Measurements from ENCODE around the gene SLX4IP. TPM values are rescaled to one million over a fixed set of nuclear protein-coding genes. Genes with fewer than 3 reads are reported as not detected.
A peak's percentile ranks its signal among the peaks of the same experiment; 100 is the strongest.

Gene SLX4IP
- total RNA-seq, 1 donor from 2014 or later: 3.0 TPM

DNA sequence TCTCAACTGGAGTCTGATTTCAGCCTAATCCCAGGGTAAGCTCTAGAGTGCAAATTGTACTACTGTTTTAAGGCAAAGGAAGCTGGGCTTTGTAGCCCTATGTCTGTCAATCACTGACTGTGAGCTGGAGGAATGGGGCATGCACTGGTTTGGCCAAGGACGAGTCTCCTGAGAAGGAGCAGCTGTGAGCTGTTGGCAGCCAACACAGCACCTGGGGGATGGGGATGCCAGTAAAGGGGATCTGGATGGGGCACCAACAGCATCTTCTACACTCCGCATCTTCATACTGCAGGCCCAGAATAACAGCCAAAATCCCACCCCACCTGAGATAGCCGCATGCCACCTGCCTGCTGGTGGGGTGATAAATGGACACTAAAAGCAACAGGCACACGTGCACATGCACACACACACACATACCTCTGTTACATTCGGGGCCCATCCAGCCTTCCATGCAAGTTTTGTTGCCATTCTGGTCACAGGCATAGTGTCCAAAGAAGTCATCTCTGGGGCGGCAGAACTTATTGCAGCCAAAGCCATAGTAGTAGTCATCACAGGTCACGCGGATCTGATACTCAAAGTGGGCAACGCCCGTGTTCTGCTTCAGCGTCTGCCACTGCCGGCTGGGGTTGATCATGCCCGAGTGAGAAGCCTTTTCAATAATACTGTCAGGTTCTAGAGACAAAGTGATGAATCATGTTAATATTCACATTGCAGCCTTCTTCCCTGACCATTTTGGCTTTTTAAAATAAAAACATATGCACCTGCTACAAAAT lies 223.1 kb downstream of the SLX4IP start:
- ATAC-seq (no peak), DNase-seq (ENCODE audit: low spot score) (no peak)

DNA sequence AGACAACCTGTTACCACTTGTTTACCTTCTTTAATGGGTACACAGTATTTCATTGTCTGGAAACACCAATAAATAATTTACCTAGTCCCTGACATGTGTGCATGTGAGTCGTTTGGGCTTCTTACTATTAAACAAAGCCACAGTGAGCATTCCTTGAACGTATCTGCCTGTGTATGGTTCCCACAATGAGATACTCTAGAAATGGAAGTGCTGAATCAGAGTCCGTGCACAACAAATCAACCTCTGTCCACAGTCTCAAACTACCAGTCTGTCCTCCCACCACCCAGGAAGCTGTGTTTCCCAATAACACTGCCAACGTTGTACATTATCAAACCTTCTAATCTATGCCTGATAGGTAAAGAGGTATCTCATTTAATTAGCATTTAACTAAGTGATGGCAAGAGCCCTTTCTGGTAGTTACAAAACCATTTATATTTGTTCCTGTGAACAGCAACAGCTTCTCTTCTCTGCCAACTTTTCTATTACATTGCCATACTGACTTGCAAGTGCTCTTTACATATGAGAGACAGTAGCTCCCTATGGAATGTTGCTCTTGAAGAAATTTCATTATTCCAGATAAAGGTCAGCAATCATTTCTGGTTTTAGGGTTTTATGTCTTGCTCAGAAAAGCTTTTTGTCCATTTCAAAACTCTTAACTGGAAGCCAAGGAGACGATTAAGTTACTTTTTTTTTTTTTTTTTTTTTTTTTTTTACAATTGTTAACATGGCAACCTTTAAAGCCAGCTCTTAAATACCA lies 223.9 kb downstream of the SLX4IP start:
- ATAC-seq (no peak), DNase-seq (ENCODE audit: low spot score) (no peak)

DNA sequence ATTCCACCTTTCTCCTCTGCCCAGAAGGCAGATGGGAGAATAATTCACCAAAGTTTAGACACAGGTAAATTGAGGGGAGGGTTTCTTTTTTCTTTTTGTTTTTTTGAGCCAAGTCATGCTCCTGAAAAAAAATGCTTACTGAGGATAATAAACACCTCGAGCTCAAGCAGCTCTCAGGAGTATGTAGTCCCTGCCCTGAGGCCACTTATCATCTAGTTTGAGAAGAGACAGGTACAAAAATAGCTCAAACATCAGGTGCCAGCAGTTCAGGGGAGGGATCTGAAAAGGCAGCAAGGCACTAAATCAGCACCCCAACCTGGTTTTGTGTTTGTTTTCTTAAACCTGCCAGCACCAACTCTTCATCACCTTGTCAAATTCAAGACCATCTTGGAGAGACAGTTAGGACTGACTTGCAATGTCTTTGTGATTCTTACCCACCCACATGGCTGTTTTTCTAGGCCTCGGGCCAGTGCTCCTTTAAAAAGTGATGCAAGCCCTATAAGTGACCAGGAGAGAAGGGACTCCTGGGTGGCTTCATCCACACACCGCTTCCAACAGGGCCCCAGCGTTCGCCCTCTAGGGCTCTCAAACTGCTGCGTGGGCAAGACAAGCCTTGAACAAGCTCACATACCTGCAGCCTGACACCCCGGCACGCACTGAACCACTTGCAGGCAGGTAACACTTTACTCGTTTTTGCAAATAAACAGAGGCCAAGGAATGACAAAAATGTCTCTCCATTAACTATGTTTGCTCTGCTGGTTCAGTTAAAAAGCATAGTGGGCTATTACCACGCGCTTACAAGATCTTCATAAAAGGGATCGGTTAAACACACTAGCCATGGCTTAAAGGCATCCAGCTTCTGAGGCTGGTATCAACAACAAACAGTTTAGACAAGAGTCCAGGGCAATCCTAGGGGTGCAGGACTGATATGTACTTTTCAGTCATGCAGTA lies 224.8 kb downstream of the SLX4IP start:
- DNase-seq (ENCODE audit: low spot score) (peak; percentile 35), ATAC-seq (no peak)

DNA sequence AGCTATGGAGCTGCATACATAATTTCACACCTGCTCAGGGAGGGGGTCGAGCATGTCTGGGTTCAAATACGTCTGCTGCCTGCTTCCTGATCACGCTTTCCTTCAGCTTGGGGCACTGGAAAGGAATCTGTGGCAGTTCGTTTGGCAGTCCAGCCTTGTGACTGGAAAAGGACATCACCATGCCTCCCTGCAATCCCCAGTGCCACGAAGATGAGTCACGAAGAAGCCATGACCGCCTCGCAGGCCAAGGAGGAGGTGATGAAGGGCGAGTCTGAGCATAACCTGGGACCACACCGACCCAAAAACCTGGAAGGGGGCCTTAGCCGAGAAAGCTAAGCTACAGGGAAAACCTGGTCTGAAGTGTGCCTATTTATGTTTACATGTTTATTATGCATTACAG lies 225.6 kb downstream of the SLX4IP start:
- DNase-seq (ENCODE audit: low spot score): peak; percentile 34
- ATAC-seq: no peak

DNA sequence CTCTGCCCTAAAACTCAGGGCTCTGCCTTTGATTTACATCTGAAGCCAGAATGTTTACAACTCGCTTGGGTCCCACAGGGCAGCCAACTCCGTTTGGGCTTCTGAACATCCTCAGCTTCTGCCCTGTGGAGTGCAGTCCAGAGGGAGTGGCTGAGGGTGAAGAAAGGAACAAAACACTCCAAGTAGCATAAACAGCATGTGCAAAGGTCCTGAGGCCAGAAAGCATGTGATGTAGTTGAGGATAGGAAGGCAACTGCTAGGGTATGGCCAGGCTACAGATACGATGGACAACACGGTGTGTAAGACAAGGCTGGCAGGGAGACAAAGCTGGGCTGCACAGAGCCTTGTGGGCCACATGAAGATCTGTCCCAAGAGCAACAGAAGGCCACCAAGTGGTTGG lies 226.2 kb downstream of the SLX4IP start:
- ATAC-seq (no peak), DNase-seq (ENCODE audit: low spot score) (peak; percentile 18)

DNA sequence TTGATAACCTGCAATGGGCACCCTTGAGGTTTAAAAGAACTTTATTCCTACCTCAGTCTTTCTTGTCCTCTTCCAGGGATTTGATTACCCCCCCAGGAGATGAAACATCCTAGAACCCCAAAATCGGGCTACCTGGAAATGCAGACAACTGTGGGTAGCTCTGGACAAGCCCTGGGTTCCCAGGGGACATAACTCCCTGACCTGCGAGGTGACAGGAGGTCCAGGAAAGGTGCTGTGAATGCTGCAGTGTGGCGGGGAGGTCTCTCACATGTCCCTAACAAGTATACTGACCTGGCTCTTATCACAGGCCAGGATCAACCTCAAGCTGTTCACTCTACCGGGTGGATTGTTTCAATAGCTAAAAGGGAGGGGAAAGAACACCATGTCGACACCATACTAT lies 227.0 kb downstream of the SLX4IP start:
- peak; percentile 23 for DNase-seq (ENCODE audit: low spot score)
- no peak for ATAC-seq

DNA sequence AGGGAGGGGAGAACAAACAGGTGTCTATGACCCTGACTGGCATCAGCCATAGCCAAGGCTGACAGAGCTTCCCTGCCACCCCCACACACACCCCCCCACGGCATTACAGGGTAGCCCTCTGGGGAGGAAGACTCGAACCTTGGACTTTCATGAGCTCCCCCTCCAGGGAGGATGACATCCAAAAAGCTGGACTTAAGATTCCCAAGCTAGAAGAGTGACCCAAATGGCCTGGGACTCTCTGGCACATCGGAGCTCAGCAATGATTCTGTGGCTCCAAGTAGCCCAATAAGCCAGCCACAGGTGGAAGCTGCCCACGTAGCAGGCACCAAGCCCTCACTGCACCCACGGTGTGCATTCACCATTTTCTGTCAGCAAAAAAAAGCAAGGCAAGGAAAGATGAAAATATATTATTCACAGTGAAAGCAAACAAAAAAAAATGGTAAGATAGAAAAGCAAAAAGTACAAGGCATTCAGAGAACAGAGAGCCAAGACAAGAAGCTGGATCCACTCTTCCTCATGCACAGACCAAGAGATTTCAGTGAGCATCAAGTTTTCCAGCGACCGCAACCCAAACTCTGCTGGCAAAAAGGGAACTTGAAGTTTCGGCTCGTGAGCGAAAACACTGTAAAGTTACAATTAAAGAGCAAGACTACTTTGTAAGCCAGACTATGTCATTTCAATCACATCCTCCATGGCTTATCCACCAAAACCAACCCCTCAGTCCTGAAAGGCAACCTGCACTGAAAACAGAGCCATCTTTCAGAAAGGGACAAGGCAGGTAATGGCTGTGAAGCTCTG lies 227.8 kb downstream of the SLX4IP start:
- DNase-seq (ENCODE audit: low spot score) (peak; percentile 27), ATAC-seq (no peak)

DNA sequence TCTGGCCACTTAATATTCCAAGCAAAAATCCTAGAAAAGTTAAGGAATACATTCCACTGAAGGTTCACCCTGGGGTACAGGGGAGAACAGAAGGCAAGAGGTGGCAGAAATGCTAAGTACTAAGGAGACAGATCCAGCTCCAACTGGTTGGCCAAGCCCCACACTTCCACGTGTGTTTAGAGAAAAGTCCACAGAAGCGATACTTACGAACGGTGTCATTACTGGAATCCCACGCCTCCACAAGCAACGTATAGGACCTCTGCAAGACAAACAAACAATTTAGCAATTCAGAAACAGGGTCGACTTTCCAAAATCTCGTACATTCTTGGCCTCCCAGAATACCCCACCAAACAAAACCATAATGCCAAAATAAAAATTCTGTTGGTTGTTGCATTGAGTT lies 228.7 kb downstream of the SLX4IP start:
- DNase-seq (ENCODE audit: low spot score) (no peak), ATAC-seq (no peak)

DNA sequence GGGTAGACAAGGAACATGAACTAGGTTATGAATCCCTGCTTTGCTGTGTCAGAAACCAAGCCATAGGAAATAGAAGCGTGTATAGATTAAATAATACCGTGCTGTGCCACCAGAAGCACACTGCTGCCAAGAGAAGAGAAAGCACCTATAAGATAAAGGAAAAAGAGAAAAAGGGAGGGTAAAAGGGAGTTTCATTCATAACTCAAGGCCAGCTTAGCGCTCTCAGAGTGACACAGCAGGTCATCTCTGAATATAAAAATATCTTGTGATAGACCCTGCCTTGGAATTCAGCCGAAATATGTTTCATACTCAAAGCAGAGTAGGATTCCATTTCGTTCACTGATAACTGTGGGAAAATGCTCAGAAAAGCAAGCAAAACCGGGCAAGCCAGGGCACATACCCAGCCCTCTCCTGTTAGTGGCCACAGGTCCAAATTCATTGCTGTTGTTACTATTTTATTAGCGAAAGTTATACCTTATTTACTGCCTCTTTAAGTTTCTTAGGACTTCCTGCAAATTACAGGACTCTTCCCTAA lies 230.0 kb downstream of the SLX4IP start:
- no peak for ATAC-seq
- peak; percentile 11 for DNase-seq (ENCODE audit: low spot score)

DNA sequence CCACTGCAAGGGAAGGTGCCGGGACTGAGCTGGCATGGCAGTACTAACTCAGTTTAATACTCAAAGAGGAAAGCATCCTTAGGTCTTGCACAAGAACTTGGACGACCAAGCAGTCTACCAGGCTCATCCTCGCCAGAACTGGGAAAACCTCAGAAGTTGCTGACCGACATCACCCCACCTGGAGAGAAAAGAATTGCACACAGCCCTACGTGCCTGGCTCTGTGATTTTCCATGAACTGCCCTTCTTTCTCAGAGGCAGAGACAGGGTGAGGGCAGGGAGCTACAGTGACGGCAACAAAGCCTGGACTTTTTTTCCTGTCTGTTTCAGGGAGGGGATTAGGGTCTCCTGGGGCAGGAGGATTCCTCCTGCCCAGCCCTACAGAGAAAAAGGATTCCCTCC lies 230.7 kb downstream of the SLX4IP start:
- ATAC-seq (no peak), DNase-seq (ENCODE audit: low spot score) (peak; percentile 29)

DNA sequence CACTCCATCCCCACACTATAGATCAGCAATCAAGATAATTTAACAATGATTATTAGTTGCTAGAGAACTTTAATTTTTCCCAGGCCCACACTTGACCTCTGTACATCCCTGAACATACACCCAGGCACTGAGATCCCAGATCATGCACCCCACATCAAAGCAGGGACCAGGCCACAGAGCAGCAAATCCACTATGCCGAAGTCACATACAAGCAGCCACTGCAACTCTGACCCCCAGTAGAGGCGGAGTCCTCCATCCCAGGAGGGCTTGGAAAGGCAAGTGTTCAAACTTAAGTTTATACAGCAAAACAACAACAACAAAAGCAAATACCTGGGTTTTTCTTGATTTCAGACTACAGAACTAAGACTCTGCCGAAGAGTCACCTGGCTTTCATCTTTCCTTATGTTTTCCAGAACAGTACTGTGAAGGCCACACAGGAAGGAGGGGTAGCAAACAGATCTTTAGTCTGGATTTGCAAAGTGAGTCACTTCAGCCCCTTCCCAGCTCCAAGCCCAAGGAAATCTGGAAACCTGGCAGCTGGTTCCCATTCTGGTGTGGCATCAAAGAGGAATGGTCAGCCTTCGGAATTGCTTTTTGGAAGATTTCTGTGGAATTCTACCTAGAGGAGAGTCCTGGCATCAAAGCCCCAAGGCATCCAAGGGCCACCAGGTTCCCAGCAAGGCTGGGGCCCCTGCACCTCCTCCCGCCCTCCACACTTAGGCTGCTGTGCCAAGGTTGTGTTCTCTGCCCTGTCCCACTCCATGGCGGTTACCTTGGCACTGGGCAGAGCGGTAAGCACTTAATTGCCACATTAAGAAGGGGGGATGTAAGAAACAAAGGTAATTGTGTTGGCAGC lies 231.3 kb downstream of the SLX4IP start:
- ATAC-seq (no peak), DNase-seq (ENCODE audit: low spot score) (peak; percentile 11)

DNA sequence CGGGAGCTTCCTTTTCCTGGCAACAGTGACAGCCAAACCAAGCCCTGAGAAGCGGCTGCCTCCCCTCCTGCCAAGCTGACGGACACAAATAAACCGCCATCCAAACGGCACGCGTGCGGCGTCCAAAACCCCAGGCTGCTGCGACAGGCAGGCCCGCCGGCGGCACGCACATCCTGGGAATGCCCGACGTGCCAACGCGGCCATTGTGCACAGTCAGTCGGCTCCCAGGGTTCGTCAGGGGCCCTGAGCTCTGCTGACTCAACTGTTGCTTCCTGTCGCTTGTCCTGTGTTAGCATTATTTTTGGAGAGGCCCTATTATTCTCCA lies 231.9 kb downstream of the SLX4IP start:
- DNase-seq (ENCODE audit: low spot score) (no peak), ATAC-seq (no peak)

DNA sequence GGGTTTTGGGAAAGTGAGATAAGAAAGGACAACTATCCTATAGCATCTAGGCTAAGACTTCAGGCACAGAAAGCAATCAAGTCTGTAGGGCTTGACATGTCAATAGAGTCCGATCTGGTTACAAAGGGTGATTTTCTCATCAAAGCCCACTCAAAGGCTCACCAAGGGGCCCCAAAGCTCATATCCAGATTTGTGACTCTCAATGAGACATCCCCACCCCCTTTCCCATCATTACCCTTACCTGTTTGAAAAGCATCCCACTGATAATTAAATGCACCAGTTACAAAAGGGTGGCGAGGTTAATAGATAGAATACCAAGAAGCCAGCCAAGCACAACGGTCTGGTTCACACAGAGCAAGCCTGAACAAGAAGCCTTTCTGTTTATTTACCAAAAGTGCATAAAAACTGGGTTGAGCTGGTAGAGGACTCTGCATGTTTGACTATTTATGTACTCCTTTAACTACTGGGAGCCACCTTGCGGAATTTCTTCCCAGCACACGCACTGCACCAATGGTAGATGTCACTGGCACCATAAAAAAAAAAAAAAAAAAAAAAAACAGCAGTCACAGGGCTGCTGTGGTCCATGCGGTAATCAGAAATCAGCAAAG lies 232.6 kb downstream of the SLX4IP start:
- DNase-seq (ENCODE audit: low spot score) (no peak), ATAC-seq (no peak)

DNA sequence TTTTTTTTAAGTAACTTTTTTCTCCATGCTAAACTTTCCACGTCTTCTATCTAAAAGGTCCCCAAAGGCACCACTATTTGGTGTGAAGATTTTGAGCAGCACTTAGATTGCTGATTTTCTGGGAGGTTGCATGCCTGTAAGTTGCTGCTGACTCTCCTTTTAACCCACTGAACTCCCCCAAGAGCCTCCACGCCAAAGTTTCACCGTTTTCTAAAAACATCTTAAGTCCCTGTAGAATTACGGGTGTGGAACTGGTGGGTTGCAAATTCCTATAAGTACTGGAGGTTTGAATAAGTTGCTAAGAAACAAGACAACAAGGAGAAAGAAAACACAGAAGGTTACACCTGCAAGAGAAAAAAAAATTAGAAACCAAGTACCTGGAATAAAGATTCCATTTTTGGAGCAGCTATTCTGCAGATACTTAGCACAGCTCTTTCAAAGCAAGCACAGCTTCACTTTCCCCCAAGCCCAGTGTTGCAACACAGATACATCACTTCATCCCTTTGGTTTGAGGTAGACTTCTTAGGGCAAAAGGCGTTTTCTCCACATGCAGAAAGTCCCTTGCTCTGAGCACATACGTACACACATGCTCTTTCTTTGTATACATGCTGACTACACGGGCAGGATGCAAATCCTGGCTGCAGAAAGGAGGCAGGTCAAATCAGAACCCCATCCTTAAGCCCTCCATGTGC lies 233.7 kb downstream of the SLX4IP start:
- DNase-seq (ENCODE audit: low spot score): peak; percentile 24
- ATAC-seq: no peak

DNA sequence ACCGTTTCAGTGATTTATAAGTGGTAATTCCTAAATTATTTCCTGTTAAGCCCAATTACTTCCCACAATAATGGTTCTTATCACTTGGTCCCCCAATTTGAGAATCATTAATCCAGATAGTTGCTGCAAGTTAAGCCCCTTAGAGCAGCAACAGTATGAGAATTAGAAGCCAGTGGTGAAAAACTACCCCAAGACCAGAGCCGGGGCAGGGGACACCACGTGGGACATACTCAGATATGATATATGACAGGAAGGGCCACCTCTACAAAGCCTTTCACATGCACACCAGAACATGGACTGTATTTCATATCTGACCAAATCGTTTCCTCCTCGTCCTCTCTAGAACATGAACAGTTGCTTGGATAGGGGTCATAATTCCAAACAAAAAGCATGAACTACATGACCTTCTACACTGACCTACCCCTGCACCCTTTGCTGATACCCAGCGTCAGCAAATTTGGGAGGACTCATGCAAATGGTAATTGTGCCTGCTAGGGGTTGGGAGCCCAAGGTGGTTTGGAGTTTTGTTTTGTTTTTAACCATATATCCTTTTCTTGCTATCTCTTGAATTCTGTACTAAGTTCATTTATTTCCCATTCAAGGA lies 234.8 kb downstream of the SLX4IP start:
- peak; percentile 14 for DNase-seq (ENCODE audit: low spot score)
- ATAC-seq: no peak

DNA sequence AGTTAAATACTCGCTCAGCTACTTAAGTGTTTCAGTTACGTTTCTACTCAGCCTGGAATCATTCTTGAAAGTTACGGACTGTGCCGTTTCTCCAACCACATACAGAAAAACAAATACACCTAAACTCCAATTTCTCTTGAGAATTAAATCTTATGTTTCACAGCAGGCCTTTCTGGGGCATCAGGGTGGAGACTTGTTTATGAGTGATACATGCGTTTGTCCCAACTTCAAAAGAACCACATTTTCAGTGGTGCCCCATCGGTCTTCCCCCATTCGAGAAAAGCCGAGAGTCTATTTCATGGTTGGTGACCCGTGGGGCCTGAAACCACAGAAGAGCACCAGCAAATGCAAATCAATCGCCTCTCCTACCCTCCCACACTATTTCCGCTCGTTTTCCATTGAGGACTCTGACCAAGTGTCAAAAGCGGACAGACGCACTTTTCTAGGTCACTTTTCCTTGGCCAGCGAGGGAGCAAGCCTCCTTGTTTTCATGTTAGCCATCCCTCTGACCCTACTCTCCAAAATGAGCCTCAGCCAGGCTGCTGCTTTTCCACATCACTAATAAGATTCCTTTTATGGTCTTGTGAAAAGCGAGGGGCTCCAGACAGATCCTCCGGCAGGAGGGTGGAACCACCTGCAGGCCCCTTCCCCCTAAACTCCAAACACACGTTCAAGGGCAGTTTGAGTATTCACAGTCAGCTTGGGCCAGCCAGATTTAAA lies 235.6 kb downstream of the SLX4IP start:
- DNase-seq (ENCODE audit: low spot score) (peak; percentile 37), ATAC-seq (no peak)

DNA sequence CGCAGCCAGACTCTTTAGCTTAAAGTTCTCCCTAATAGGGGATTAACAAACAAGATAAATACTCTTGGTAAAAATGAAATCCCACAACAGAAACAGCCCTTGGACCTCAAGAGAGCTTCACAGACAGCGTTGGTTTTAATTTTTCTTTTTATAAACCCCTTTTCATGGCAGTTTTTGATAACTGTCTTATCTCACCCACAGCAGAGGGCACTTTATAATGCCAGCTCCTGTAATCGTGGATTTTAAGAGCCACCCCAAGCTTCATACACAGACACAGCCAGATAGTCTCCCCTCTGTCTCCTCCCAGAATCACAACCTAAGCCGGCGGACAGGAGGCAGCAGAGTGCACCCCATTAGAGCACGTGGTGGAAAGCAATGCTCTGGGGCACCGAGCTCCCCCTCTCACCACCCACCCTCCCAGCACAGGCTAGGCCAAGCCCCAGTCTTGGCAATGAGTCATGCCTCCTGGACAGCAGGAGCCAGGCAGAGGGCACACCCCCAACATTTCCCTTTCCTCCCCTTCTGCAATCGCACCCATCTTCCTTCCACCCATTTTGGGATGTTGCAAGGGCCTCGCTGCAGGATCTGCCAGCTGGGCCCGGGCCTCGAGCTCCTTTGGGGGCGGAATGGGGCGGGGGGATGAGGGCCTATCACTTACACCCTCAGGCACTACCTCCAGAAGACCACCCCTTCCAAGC lies 236.3 kb downstream of the SLX4IP start:
- DNase-seq (ENCODE audit: low spot score) (peak; percentile 58), ATAC-seq (no peak)

Data from left lobe of liver (tissue), 2 donors.